ENCODE results near the gene KCTD13. TPM values are rescaled to one million over a fixed set of nuclear protein-coding genes. Genes with fewer than 3 reads are reported as not detected.

The KCTD13 gene
- total RNA-seq, 1 donor from 2014 or later: 38.2 TPM

GRCh38 chr16:29926711-29927052 lies 656 bp upstream of the KCTD13 start:
- no peak for DNase-seq (ENCODE audit: low read depth)
- Histone ChIP-seq H3K4me3 (ENCODE audit: low read depth, low read length) (peak overlapping the region; percentile 90), H3K36me3 (ENCODE audit: control insufficient read depth, insufficient read depth, low read length) (no peaks in the 10 kb centered on the region), H3K27me3 (ENCODE audit: control insufficient read depth, insufficient read depth, low read length) (no peaks in the 10 kb centered on the region)
- TF ChIP-seq, protein P1, sequence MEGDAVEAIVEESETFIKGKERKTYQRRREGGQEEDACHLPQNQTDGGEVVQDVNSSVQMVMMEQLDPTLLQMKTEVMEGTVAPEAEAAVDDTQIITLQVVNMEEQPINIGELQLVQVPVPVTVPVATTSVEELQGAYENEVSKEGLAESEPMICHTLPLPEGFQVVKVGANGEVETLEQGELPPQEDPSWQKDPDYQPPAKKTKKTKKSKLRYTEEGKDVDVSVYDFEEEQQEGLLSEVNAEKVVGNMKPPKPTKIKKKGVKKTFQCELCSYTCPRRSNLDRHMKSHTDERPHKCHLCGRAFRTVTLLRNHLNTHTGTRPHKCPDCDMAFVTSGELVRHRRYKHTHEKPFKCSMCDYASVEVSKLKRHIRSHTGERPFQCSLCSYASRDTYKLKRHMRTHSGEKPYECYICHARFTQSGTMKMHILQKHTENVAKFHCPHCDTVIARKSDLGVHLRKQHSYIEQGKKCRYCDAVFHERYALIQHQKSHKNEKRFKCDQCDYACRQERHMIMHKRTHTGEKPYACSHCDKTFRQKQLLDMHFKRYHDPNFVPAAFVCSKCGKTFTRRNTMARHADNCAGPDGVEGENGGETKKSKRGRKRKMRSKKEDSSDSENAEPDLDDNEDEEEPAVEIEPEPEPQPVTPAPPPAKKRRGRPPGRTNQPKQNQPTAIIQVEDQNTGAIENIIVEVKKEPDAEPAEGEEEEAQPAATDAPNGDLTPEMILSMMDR (IDR thresholded peaks at IDR 0.05; ENCODE audit: insufficient read depth, low read length, poor library complexity, severe bottlenecking): no peak

GRCh38 chr16:29925105-29925756 lies 795 bp downstream of the KCTD13 start:
- DNase-seq (ENCODE audit: low read depth): no peak
- H3K36me3 ChIP-seq (ENCODE audit: control insufficient read depth, insufficient read depth, low read length): no peaks in the 10 kb centered on the region
- TF ChIP-seq, protein P1 (IDR thresholded peaks at IDR 0.05; ENCODE audit: insufficient read depth, low read length, poor library complexity, severe bottlenecking): no peak
- peak overlapping the region; percentile 90 for H3K4me3 ChIP-seq (ENCODE audit: low read depth, low read length)
- no peaks in the 10 kb centered on the region for H3K27me3 ChIP-seq (ENCODE audit: control insufficient read depth, insufficient read depth, low read length)

- Histone ChIP-seq H3K27me3 (ENCODE audit: control insufficient read depth, insufficient read depth, low read length) (no peaks in the 10 kb centered on the region), H3K36me3 (ENCODE audit: control insufficient read depth, insufficient read depth, low read length) (no peaks in the 10 kb centered on the region), H3K4me3 (ENCODE audit: low read depth, low read length) (no peak overlapping the region)
- TF ChIP-seq, protein P1 (IDR thresholded peaks at IDR 0.05; ENCODE audit: insufficient read depth, low read length, poor library complexity, severe bottlenecking): no peak
- DNase-seq (ENCODE audit: low read depth): no peak
Observed at GRCh38 chr16:29922986-29923501, 3.0 kb downstream of the KCTD13 start.

- DNase-seq (ENCODE audit: low read depth): no peak
- TF ChIP-seq, protein P1 (IDR thresholded peaks at IDR 0.05; ENCODE audit: insufficient read depth, low read length, poor library complexity, severe bottlenecking): no peak
- no peak overlapping the region for H3K4me3 ChIP-seq (ENCODE audit: low read depth, low read length)
- no peaks in the 10 kb centered on the region for H3K36me3 ChIP-seq (ENCODE audit: control insufficient read depth, insufficient read depth, low read length)
- H3K27me3 ChIP-seq (ENCODE audit: control insufficient read depth, insufficient read depth, low read length): no peaks in the 10 kb centered on the region
Observed at GRCh38 chr16:29922326-29922725, 3.7 kb downstream of the KCTD13 start.

- TF ChIP-seq, protein P1 (IDR thresholded peaks at IDR 0.05; ENCODE audit: insufficient read depth, low read length, poor library complexity, severe bottlenecking): no peak
- H3K4me3 ChIP-seq (ENCODE audit: low read depth, low read length): no peak overlapping the region
Observed at GRCh38 chr16:29921034-29921385, 5.0 kb downstream of the KCTD13 start.

More at GRCh38 chr16:29921034-29921385, 5.0 kb downstream of the KCTD13 start:
- no peaks in the 10 kb centered on the region for H3K36me3 ChIP-seq (ENCODE audit: control insufficient read depth, insufficient read depth, low read length)
- no peaks in the 10 kb centered on the region for H3K27me3 ChIP-seq (ENCODE audit: control insufficient read depth, insufficient read depth, low read length)
- DNase-seq (ENCODE audit: low read depth): no peak
